ENCODE data around the gene REC8.

REC8 gene, protein sequence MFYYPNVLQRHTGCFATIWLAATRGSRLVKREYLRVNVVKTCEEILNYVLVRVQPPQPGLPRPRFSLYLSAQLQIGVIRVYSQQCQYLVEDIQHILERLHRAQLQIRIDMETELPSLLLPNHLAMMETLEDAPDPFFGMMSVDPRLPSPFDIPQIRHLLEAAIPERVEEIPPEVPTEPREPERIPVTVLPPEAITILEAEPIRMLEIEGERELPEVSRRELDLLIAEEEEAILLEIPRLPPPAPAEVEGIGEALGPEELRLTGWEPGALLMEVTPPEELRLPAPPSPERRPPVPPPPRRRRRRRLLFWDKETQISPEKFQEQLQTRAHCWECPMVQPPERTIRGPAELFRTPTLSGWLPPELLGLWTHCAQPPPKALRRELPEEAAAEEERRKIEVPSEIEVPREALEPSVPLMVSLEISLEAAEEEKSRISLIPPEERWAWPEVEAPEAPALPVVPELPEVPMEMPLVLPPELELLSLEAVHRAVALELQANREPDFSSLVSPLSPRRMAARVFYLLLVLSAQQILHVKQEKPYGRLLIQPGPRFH

DNA sequence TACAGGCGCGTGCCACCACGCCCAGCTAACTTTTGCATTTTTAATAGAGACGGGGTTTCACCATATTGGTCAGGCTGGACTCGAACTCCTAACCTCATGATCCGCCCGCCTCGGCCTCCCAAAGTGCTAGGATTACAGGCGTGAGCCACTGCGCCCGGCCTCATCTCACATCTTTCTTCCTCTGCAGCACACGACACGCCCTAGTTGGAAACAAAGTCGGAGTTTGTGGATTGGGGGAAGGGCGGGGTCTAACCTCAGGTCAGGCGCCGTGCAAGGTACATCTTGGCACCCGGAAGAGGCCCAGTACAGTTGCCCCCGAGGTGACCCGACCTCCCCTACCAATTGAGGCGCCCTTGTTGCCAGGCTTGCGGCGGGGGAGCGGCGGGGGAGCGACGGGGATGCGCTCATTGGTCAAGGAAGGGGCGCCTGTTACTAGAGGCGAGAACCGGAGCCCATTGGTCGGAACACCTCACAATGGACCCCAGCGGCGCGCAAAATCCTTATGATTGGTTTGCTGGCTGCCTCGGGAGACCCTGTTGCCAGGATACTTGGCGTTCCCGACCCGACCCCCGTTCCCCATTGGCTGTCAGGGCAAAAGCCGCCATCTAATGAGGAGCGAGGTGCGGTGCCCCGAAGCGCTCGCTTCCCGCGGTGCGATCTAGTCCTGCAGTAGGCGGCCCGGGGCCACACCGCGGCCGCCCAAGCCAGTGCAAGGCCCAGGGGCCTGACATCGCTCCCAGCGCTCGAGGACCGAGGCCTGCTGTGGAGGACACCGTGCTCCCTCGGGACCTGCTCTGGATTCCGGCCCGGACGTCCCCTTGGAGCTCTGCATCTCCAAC, at the start of gene REC8:
Gene REC8, plus strand, starts transcription at position 659 of the 839 bp plus-strand sequence. CDS start 473 bp downstream, outside the sequence.
- DNase-seq (ENCODE audit: low spot score in 2 of 2), result no peak
- no peaks in the 10 kb centered on the region for H3K27me3 ChIP-seq (ENCODE audit: low read depth)
- H3K4me1 ChIP-seq, result no peaks in the 10 kb centered on the region
- H3K9me3 ChIP-seq, result no peaks in the 10 kb centered on the region
- in situ Hi-C loops (cut with MboI; ENCODE audit: low sequenced_read_pairs), result no loop called here
- H3K36me3 ChIP-seq (replicated peaks), result no peaks in the 10 kb centered on the region
- no peak within 1 kb of the TSS for H3K4me3 ChIP-seq

DNA sequence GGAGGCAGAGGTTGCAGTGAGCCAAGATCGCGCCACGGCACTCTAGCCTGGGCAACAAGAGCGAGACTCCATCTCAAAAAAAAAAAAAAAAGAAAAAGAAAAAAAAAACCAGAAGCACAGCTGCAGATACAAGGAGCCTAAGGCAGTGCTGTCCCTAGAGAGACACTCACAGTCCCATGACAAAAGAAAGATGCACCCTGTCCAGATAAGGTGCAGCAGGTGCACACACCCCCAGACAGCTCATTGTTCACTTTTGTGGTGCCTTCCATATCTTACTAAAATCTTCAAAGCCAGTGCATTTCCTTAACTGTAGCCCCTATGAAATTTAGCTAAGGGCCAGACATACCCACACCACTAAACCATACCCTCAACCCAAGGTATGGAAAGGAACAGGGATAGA, 49.5 kb upstream of the REC8 start:
- H3K4me1 ChIP-seq, result no peaks in the 10 kb centered on the region
- in situ Hi-C loops (cut with MboI; ENCODE audit: low sequenced_read_pairs), result no loop called here
- peaks cover 47% of the 10 kb centered on the region for H3K36me3 ChIP-seq (replicated peaks)
- DNase-seq (ENCODE audit: low spot score in 2 of 2), result no peak
- no peaks in the 10 kb centered on the region for H3K27me3 ChIP-seq (ENCODE audit: low read depth)
- no peak overlapping the region for H3K4me3 ChIP-seq
- H3K9me3 ChIP-seq, result no peaks in the 10 kb centered on the region

DNA sequence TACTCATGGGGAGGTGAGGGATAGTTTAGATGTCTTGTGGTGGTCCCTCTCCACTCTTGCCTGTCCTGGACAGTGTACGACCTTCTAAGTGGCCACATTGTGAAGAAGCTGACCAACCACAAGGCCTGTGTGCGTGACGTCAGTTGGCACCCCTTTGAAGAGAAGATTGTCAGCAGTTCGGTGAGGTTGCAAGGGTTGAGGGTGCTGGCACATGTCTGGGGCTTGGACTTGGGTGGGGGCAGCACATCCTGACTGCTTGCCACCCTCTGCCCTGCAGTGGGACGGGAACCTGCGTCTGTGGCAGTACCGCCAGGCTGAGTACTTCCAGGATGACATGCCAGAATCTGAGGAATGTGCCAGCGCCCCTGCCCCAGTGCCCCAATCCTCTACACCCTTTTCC, 49.0 kb upstream of the REC8 start:
- H3K36me3 ChIP-seq (replicated peaks), result peaks cover 45% of the 10 kb centered on the region
- no peaks in the 10 kb centered on the region for H3K9me3 ChIP-seq
- in situ Hi-C loops (cut with MboI; ENCODE audit: low sequenced_read_pairs), result no loop called here
- no peak overlapping the region for H3K4me3 ChIP-seq
- DNase-seq (ENCODE audit: low spot score in 2 of 2), result no peak
- no peaks in the 10 kb centered on the region for H3K4me1 ChIP-seq
- H3K27me3 ChIP-seq (ENCODE audit: low read depth), result no peaks in the 10 kb centered on the region

DNA sequence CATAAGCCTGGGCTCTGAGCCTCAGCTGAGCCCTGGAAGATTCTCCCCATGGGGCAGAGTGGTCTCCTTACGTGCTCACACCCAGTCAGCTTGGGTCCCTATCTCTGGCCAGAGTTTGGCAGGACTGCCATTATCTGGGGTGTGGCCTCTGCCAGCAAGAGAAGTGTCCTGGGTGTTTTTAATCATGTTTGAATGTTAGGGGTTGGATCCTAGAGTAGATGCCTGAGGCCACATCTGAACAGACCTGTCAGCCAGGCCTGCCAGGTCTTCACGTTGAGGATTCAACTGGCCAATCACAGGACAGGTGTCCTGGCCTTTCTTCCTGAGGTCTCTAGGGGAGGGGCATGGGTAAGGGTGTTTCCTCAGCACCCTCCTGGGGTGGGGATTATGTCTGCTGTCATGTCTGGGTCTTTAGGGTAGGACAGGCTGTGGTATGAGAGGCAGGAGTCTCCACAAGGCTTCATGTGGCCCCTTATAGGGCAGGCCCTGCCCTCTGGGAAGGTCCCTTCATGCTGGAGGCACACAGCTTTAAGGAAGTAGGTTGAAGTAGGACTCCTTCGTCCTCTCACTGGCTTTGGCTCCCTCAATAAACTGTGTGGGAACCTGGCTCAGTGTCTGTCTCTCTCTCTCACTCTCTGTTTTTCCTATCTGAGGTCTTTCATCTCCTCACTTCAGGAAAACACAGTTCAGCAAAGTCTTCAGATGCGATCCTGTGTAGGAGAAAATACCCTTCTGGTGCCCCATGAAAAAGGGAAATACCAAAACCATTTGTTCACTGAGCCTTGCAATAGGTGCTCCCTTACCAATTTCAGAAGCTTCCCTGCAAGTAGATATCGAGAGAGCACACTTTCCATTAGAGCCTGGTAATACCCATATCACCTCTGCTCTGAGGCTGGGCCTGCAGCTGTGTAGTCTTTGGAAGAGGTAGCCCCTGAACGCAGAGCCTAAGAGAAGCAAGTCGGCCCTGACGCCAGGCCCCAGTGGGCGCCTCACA, 48.2 kb upstream of the REC8 start:
- Histone ChIP-seq H3K27me3 (ENCODE audit: low read depth) (no peaks in the 10 kb centered on the region), H3K4me1 (no peaks in the 10 kb centered on the region), H3K4me3 (no peak overlapping the region), H3K36me3 (replicated peaks) (peaks cover 37% of the 10 kb centered on the region), H3K9me3 (no peaks in the 10 kb centered on the region)
- in situ Hi-C loops (cut with MboI; ENCODE audit: low sequenced_read_pairs), result no loop called here
- no peak for DNase-seq (ENCODE audit: low spot score in 2 of 2)

DNA sequence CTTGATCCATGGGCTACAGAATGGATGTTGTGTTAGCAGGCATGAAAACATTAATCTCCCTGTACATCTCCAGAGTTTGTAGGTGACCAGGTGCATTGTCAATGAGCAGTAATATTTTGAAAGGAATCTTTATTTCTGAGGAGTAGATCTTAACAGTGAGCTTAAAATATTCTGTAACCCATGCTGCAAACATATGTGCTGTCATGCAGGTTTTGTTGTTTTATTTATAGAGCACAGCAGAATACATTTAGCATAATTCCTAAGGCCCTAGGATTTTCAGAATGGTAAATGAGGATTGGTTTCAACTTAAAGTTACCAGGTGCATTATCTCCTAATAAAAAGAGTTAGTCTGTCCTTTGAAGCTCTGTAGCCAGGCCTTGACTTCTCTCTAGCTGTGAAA, 44.9 kb upstream of the REC8 start:
- H3K4me3 ChIP-seq, result no peak overlapping the region
- H3K9me3 ChIP-seq, result no peaks in the 10 kb centered on the region
- in situ Hi-C loops (cut with MboI; ENCODE audit: low sequenced_read_pairs), result no loop called here
- no peaks in the 10 kb centered on the region for H3K27me3 ChIP-seq (ENCODE audit: low read depth)
- H3K4me1 ChIP-seq, result no peaks in the 10 kb centered on the region
- H3K36me3 ChIP-seq (replicated peaks), result peaks cover 8% of the 10 kb centered on the region
- no peak for DNase-seq (ENCODE audit: low spot score in 2 of 2)

DNA sequence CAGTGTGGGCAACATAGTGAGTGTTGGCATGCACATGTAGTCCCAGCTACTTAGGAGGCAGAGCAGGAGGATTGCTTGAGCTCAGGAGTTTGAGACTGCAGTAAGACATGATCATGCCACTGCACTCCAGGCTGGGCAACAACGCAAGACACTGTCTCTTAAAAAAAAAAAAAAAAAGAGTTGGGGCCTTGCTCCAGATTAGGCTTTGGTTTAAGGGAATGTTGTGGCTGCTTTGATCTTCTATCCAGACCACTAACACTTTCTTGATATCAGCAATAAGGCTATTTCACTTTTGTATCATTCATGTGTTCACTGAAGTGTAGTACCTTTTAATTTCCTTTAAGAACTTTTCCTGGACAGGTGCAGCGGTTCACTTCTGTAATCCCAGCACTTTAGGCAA, 44.2 kb upstream of the REC8 start:
- Histone ChIP-seq H3K9me3 (no peaks in the 10 kb centered on the region), H3K27me3 (ENCODE audit: low read depth) (no peaks in the 10 kb centered on the region), H3K4me1 (no peaks in the 10 kb centered on the region), H3K4me3 (no peak overlapping the region), H3K36me3 (replicated peaks) (peaks cover 6% of the 10 kb centered on the region)
- in situ Hi-C loops (cut with MboI; ENCODE audit: low sequenced_read_pairs), result no loop called here
- no peak for DNase-seq (ENCODE audit: low spot score in 2 of 2)

DNA sequence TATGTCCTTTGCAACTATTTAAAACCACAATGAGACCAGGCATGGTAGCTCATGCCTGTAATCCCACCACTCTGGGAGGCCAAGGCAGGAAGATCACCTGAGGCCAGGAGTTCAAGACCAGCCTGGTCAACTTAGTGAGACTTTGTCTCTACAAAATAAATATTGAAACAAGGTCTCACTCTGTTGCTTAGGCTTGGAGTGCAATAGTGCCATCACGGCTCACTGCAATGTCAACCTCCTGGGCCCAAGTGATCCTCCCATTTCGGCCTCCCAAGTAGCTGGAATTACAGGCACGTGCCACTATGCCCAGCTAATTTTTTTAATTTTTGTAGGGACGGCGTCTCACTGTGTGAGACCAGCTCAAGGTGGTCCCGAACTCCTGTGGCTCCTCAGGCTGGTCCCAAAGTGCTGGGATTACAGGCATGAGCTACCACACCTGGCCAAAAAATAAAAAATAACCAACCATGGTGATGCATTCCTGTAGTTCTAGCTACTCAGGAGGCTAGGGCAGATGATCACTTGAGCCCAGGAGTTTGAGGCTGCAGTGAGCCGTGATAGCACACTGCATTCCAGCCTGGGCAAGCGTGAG, 42.4 kb upstream of the REC8 start:
- DNase-seq (ENCODE audit: low spot score in 2 of 2), result no peak
- in situ Hi-C loops (cut with MboI; ENCODE audit: low sequenced_read_pairs), result no loop called here
- no peaks in the 10 kb centered on the region for H3K27me3 ChIP-seq (ENCODE audit: low read depth)
- H3K4me3 ChIP-seq, result no peak overlapping the region
- no peaks in the 10 kb centered on the region for H3K4me1 ChIP-seq
- no peaks in the 10 kb centered on the region for H3K9me3 ChIP-seq
- H3K36me3 ChIP-seq (replicated peaks), result no peaks in the 10 kb centered on the region

DNA sequence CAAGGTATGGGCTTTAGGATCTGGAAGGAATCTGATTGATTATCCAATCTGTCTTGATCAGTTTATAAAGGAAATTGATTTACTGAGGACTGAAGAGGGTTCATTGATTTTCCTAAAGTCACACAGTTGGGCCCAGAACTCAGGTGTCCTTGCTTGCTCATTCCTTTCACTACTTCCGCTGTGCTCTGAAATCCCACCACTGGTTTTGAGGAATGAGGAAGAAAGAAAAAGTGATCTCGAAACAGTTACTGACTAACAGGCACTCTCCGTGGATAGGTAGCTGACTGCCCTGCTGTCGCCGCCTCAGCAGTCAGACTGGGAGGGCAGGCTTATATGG, 41.5 kb upstream of the REC8 start, which contains the start of gene FITM1:
Gene FITM1, plus strand, starts transcription at position 280 of the 337 bp plus-strand sequence. CDS start 905 bp downstream, outside the sequence.
- DNase-seq (ENCODE audit: low spot score in 2 of 2), result no peak
- Histone ChIP-seq H3K4me1 (peaks cover 2% of the 10 kb centered on the region), H3K9me3 (no peaks in the 10 kb centered on the region), H3K4me3 (no peak within 1 kb of the TSS), H3K27me3 (ENCODE audit: low read depth) (no peaks in the 10 kb centered on the region), H3K36me3 (replicated peaks) (no peaks in the 10 kb centered on the region)
- in situ Hi-C loops (cut with MboI; ENCODE audit: low sequenced_read_pairs), result no loop called here

DNA sequence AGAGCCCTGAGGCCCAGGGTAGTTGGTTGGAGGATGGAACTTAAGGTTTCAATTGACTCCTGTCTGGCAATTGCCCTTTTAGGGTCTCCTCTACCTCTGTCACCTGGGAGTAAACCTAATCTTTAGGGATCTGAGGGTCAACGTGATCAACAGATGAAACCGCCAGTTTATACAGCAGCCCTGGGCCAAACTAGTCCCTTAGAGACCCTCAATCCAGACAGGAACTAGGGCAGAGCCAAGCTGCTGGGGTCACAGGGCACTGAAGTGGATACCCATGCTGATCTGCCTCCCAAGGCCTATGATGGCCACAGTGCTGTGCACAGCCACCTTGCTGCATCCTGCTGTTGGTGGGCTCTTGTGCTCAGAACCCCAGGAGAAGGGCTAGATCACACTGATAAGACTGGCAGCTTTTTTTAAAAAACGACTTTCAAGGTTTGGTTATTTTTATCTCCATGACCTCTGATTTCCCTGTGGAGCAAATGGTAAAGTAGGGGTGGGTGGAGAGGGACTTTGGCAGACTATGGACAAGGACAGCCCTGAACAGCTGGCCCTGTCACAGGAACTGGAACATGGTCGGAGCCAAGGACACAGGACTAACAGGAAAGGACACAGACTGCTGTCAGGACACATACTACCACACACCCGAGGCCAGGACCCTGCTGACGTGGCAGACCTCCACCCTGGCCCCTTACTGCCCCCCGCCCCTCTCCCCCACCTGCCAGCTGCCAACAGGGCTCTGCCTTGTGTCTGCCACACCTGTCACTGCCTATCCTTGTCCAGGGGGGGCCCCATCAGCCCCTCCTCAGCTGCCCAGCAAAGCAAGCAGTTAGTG, 40.9 kb upstream of the REC8 start:
- DNase-seq (ENCODE audit: low spot score in 2 of 2), result no peak
- H3K27me3 ChIP-seq (ENCODE audit: low read depth), result no peaks in the 10 kb centered on the region
- H3K4me1 ChIP-seq, result peaks cover 4% of the 10 kb centered on the region
- no peaks in the 10 kb centered on the region for H3K36me3 ChIP-seq (replicated peaks)
- no peaks in the 10 kb centered on the region for H3K9me3 ChIP-seq
- no peak overlapping the region for H3K4me3 ChIP-seq
- in situ Hi-C loops (cut with MboI; ENCODE audit: low sequenced_read_pairs), result no loop called here

DNA sequence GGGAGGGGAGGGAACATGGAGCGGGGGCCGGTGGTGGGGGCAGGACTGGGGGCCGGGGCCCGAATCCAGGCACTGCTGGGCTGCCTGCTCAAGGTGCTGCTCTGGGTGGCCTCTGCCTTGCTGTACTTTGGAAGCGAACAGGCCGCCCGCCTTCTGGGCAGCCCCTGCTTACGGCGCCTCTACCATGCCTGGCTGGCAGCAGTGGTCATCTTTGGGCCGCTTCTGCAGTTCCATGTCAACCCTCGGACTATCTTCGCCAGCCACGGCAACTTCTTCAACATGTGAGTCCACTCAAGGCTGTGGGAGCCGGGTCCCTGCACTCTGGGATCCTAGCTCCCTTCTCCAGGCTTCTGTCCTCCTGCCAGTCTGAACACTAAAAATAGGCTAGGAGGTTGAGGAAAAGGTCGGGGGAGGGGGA, 40.3 kb upstream of the REC8 start:
- no peak overlapping the region for H3K4me3 ChIP-seq

DNA sequence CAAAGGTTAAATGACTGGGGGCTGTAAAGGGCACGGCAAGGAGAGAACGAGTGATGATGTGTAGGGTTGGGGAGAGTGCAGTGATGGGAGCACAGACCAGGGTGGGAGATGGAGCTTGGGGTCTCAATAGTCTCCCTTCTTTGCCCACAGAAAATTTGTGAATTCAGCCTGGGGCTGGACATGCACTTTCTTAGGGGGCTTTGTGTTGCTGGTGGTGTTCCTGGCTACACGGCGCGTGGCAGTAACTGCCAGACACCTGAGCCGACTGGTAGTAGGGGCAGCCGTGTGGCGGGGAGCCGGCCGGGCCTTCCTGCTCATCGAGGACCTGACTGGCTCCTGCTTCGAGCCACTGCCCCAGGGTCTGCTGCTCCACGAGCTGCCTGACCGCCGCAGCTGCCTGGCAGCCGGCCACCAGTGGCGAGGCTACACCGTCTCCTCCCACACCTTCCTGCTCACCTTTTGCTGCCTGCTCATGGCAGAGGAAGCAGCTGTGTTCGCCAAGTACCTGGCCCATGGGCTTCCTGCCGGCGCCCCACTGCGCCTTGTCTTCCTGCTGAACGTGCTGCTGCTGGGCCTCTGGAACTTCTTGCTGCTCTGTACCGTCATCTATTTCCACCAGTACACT, 39.7 kb upstream of the REC8 start:
- H3K9me3 ChIP-seq, result no peaks in the 10 kb centered on the region
- H3K36me3 ChIP-seq (replicated peaks), result peaks cover 3% of the 10 kb centered on the region; the same call in 1 of the 2 replicates
- no peak for DNase-seq (ENCODE audit: low spot score in 2 of 2)
- no peaks in the 10 kb centered on the region for H3K27me3 ChIP-seq (ENCODE audit: low read depth)
- in situ Hi-C loops (cut with MboI; ENCODE audit: low sequenced_read_pairs), result no loop called here
- peaks cover 11% of the 10 kb centered on the region for H3K4me1 ChIP-seq
- no peak overlapping the region for H3K4me3 ChIP-seq

More for the DNA sequence above, 40.3 kb upstream of the REC8 start:
- Histone ChIP-seq H3K36me3 (replicated peaks) (no peaks in the 10 kb centered on the region), H3K4me1 (peaks cover 5% of the 10 kb centered on the region), H3K9me3 (no peaks in the 10 kb centered on the region), H3K27me3 (ENCODE audit: low read depth) (no peaks in the 10 kb centered on the region)
- DNase-seq (ENCODE audit: low spot score in 2 of 2), result no peak
- in situ Hi-C loops (cut with MboI; ENCODE audit: low sequenced_read_pairs), result no loop called here

DNA sequence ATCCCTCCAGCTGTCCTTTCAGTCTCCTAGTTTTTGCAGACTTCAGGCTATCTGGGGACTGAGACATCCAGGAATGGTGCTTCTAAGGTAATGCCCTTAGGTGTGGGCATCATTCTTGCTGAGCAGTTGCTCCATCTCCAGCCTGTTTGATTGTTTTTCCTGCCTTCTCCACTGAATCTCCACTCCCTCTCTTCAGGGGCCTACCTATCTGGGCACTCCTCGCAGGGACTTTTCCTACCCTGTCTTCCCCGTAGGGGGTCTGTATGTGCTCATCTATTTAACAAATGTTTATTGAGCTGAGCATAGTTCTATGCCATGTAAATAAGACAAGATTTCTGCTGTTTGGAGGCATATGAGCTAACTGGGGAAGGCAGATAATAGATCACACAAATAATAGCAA, 38.9 kb upstream of the REC8 start:
- Histone ChIP-seq H3K27me3 (ENCODE audit: low read depth) (no peaks in the 10 kb centered on the region), H3K4me3 (no peak overlapping the region), H3K4me1 (peaks cover 13% of the 10 kb centered on the region), H3K36me3 (replicated peaks) (peaks cover 9% of the 10 kb centered on the region), H3K9me3 (no peaks in the 10 kb centered on the region)
- DNase-seq (ENCODE audit: low spot score in 2 of 2), result no peak
- in situ Hi-C loops (cut with MboI; ENCODE audit: low sequenced_read_pairs), result no loop called here
